VCaP (cell line): ENCODE data around the gene PIAS1.

ENCODE experiments used
- H3K27ac ChIP-seq: fragments of 450-650 bp; 2 replicates; pipeline ENCODE4 v1.5.1; 2017
- CTCF ChIP-seq: fragments of 450-650 bp; conservative IDR thresholded peaks from 2 replicates; pipeline ENCODE4 v1.5.1; 2017; ENCODE audit warnings: mild to moderate bottlenecking, moderate library complexity

Gene PIAS1

GRCh38 chr15:68051907-68052306 lies 2.2 kb upstream of the PIAS1 start:
- TF ChIP-seq CTCF = no peak
- H3K27ac ChIP-seq = no peak overlapping the region

- H3K27ac ChIP-seq = no peak overlapping the region
- TF ChIP-seq CTCF = no peak
Observed at GRCh38 chr15:68052431-68052830, 1.7 kb upstream of the PIAS1 start.

DNA sequence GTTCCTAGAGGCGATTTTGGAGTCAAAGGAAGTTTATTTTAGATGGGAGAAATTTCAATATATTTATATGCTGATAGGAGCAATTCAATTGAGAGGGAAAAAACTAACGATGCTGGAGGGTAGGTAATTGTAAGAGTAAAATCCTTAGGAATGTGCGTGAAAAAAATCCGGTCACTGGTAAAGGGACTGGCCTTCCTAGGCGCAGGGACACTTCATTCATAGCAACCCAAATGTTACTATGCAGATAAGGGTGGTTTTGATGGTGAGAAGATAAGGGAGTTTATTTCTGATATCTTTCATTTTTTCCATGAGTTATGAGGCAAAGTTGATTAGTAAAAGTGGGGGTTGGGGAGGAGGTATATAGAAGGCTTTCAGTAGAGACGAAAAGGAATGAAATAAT lies 1.1 kb upstream of the PIAS1 start:
- H3K27ac ChIP-seq = peak overlapping the region; percentile 92; the same call in 1 of the 2 replicates
- no peak for TF ChIP-seq CTCF

- H3K27ac ChIP-seq = peak overlapping the region; percentile 92
Observed at GRCh38 chr15:68054628-68055223, 611 bp downstream of the PIAS1 start.

DNA sequence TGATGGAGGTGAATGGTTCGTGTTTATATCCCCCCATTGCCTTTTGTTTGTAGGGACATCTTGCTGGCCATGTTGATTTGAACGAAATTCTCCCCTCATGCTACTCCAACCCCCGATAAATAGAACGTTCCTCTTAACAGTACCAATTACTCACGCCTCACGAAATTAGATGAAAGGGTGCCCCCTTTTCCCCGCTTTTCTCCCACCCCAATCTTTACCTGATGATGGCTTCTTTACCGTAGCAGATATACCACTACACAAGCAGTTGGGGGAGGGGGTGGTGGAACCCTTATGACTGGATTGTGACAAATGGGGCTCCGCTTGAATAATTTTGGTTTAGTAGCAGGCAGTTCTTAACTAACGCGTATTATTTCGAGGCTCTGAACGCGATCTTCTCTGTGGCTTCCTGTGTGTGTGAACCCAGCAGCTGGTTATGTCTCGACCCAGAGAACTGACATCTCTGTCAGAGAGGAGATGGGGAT lies 1.1 kb downstream of the PIAS1 start:
- H3K27ac ChIP-seq = peak overlapping the region; percentile 92
- TF ChIP-seq CTCF = no peak

More at GRCh38 chr15:68054628-68055223, 611 bp downstream of the PIAS1 start:
- no peak for TF ChIP-seq CTCF

DNA sequence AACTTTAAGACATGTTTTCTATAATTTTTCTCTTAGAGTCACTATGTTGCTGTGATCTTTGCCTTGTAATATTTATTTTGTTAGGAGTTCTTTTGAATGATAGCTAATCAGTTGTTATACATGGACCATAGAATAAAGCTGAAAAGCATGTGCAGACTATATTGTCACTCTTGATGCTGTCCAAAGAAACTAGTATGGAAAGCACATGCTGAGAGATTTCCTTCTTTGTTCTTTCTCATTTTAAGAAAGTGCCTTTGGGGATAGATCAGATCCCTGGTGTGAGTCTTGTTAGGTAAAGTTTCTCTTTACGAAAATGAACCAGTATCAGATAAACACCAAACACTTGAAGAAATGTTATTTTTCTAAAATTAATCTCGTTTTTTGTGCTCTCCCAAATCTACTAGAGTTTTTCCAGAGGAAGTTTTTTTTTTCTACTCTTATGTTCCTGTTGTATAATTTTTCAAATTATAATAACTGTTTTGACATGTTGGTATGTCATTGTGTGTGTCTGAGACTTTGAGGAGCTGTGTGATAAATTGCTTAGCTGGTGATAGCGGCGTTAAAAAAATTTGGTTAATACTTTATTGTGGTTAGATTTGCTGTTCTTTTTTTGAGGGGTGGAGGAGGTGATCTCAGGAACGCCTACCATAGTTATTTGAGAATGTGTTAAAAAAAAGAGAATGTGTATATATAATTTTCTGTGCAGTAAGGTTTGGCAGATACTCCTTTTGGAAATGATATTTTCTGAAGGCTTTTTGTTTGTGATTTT lies 2.2 kb downstream of the PIAS1 start:
- no peak for TF ChIP-seq CTCF
- peak overlapping the region; percentile 92 for H3K27ac ChIP-seq

- peak overlapping the region; percentile 92 for H3K27ac ChIP-seq
- no peak for TF ChIP-seq CTCF
Observed at GRCh38 chr15:68057034-68057433, 2.9 kb downstream of the PIAS1 start.
